Thymus (tissue), 11 donors: ENCODE results near the gene RXRA. TPM values are rescaled to one million over a fixed set of nuclear protein-coding genes. Genes with fewer than 3 reads are reported as not detected.

Experiments
- DNase-seq, 9 donors: peaks; one replicate each; pipeline ENCODE4 v3.0.0-alpha.2; 2013; ENCODE audit warnings: low spot score in 9 of 9, low read depth in 6 of 9, missing footprints in 1 of 9
- H3K27ac ChIP-seq, 2 donors: one replicate each; pipeline ENCODE4 v1.5.1; 2013; ENCODE audit warnings: control low read depth in 1 of 2, low read depth in 1 of 2, low read length in 1 of 2, mild to moderate bottlenecking in 1 of 2, moderate library complexity in 1 of 2
- H3K27me3 ChIP-seq, 2 donors: one replicate each; pipeline ENCODE4 v1.5.1; 2013; ENCODE audit warnings: low read length in 1 of 2; ENCODE audit not compliant: control insufficient read depth in 2 of 2, insufficient read depth in 1 of 2
- H3K36me3 ChIP-seq, 2 donors: one replicate each; pipeline ENCODE4 v1.5.1; 2013; ENCODE audit warnings: low read length in 1 of 2, mild to moderate bottlenecking in 1 of 2, moderate library complexity in 1 of 2; ENCODE audit not compliant: control insufficient read depth in 2 of 2, insufficient read depth in 2 of 2
- H3K4me1 ChIP-seq, 2 donors: one replicate each; pipeline ENCODE4 v1.5.1; 2013; ENCODE audit warnings: low read length in 2 of 2; ENCODE audit not compliant: control insufficient read depth in 2 of 2, insufficient read depth in 2 of 2
- H3K4me3 ChIP-seq, 2 donors: one replicate each; pipeline ENCODE4 v1.5.1; 2013; ENCODE audit warnings: low read length in 2 of 2, control low read depth in 1 of 2, mild to moderate bottlenecking in 1 of 2
- H3K9me3 ChIP-seq, 2 donors: one replicate each; pipeline ENCODE4 v1.5.1; 2013; ENCODE audit warnings: low read length in 1 of 2, mild to moderate bottlenecking in 1 of 2; ENCODE audit not compliant: control insufficient read depth in 2 of 2, insufficient read depth in 1 of 2
- WGBS: extraction: QIAGEN DNeasy Blood & Tissue Kit; methylation state at CpG from one replicate; pipeline ENCODE4 v1.1.7; 2013; 5-methylcytosine and 5-hydroxymethylcytosine counted together
- polyA plus RNA-seq: library from polyadenylated mRNA; stranded (reverse); fragments of 200-250 nt; gene quantifications from one replicate; pipeline ENCODE4 v1.2.3, GENCODE V29; 2013
- total RNA-seq: library from RNA; stranded (reverse); fragments of 120-200 nt; gene quantifications from one replicate; pipeline ENCODE4 v1.2.4, GENCODE V29; 2013
- donor health status: healthy.

RXRA gene
- total and polyA plus RNA-seq, 2 donors: 7.0 to 20.4 TPM

GRCh38 chr9:134344800-134345310, 18.6 kb downstream of the RXRA start:
- H3K27me3 ChIP-seq: no peaks in the 10 kb centered on the region
- no peak for DNase-seq

GRCh38 chr9:134345737-134346136, 19.5 kb downstream of the RXRA start:
- Histone ChIP-seq H3K4me1 (peaks cover 11 to 23% of the 10 kb centered on the region in 2 donors), H3K27me3 (no peaks in the 10 kb centered on the region), H3K36me3 (no peaks in the 10 kb centered on the region), H3K4me3 (no peak overlapping the region), H3K27ac (no peak overlapping the region), H3K9me3 (no peaks in the 10 kb centered on the region)
- WGBS: 92% methylated on average over 12 of the region's 12 CpGs
- DNase-seq: no peak

More at GRCh38 chr9:134344800-134345310, 18.6 kb downstream of the RXRA start:
- H3K9me3 ChIP-seq: no peaks in the 10 kb centered on the region
- H3K4me1 ChIP-seq: peaks cover 11 to 23% of the 10 kb centered on the region in 2 donors
- no peaks in the 10 kb centered on the region for H3K36me3 ChIP-seq
- 81% methylated on average over 14 of the region's 14 CpGs for WGBS
- H3K27ac ChIP-seq: no peak overlapping the region
- no peak overlapping the region for H3K4me3 ChIP-seq

DNA sequence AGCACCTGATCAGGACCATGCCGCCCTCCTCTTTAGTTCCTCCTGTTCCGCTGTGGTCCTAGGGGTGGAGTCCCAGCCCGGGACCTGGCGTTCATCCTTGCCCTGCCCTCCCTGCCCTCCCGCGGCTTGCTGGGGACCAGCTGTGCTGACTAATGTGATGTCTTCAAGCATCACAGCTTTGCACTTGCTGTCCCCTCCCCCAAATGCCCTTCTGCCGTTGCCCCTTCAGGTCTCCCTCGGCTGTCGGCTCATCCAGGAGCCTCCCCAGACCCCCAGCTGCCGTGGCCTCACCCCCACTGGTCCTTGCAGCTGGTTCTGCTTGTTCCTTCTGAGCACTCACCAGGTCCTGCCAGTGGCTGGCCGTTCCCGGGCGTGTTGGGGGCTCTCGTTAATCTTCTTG, 19.9 kb downstream of the RXRA start:
- no peak overlapping the region for H3K27ac ChIP-seq
- no peak overlapping the region for H3K4me3 ChIP-seq
- WGBS: 81% methylated on average over 14 of the region's 14 CpGs
- DNase-seq: no peak
- peaks cover 11 to 23% of the 10 kb centered on the region in 2 donors for H3K4me1 ChIP-seq
- H3K27me3 ChIP-seq: no peaks in the 10 kb centered on the region
- H3K36me3 ChIP-seq: no peaks in the 10 kb centered on the region
- H3K9me3 ChIP-seq: no peaks in the 10 kb centered on the region

DNA sequence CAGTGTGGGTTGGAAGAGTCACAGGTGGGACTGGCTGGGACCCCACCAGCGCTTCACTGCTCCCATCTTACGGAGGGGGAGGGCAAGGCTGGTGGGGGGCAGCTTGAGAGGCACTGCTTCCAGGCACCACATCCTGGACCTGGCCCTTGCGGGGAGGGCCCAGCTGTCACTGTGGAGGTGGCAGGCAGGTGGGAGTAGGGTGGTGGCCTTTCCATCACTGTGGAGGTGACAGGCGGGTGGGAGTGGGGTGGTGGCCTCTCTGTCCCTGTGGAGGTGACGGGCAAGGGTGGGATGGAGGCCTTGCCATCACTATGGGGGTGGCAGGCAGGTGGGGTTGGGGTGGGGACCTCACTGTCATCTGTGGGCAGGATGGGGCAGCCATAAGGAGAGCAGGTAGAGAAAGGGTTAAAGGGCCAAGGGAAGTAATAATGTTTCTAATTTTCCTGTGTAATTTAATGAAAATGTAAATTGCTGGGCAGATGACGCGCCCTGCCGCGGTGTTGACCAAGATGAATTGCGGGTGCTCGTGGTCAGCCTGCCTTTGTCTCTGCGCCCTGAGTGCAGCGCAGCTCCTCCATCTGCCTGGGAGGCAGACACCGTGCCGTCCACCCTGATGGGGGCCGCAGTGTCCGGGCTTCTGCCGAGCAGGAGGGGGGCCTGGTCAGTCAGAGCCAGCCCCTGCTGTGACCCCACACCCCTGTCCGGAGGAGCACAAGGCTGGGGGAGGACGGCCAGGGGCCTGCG, 20.8 kb downstream of the RXRA start:
- no peaks in the 10 kb centered on the region for H3K9me3 ChIP-seq
- H3K27me3 ChIP-seq: no peaks in the 10 kb centered on the region
- 97% methylated on average over 21 of the region's 21 CpGs for WGBS
- DNase-seq: no peak
- no peak overlapping the region for H3K4me3 ChIP-seq
- H3K36me3 ChIP-seq: no peaks in the 10 kb centered on the region
- no peak overlapping the region for H3K27ac ChIP-seq
- peaks cover 11 to 23% of the 10 kb centered on the region in 2 donors for H3K4me1 ChIP-seq

DNA sequence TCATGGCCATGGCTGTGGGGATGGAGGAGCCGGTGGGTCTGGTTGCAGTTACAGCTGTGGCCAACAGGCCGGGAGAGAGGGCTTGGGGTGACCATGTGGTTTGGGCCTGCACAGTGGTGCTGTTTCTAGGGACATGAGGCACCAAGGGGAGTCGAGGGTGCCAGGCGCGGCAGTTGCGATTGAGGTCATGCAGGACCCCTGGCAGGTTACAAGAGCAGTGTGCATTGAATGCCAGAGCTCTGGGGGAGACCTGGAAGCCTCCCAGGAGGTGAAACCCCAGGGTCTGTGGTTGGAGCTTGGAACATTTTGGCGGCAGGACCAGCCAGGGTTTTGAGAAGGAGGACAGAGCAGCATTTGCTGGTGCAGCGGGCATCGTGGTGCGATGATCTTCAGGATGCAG, 21.7 kb downstream of the RXRA start:
- WGBS: 97% methylated on average over 10 of the region's 10 CpGs
- Histone ChIP-seq H3K4me3 (no peak overlapping the region), H3K27ac (no peak overlapping the region), H3K4me1 (peaks cover 11 to 18% of the 10 kb centered on the region in 2 donors), H3K9me3 (no peaks in the 10 kb centered on the region), H3K36me3 (no peaks in the 10 kb centered on the region), H3K27me3 (no peaks in the 10 kb centered on the region)
- DNase-seq: no peak

GRCh38 chr9:134348404-134349155, 22.3 kb downstream of the RXRA start:
- H3K4me1 ChIP-seq: peaks cover 11 to 16% of the 10 kb centered on the region in 2 donors
- H3K27ac ChIP-seq: no peak overlapping the region
- no peak overlapping the region for H3K4me3 ChIP-seq
- DNase-seq: no peak
- WGBS: 96% methylated on average over 30 of the region's 30 CpGs
- no peaks in the 10 kb centered on the region for H3K36me3 ChIP-seq
- H3K27me3 ChIP-seq: no peaks in the 10 kb centered on the region
- no peaks in the 10 kb centered on the region for H3K9me3 ChIP-seq

GRCh38 chr9:134349936-134350335, 23.7 kb downstream of the RXRA start:
- Histone ChIP-seq H3K4me3 (no peak overlapping the region), H3K36me3 (no peaks in the 10 kb centered on the region), H3K27me3 (no peaks in the 10 kb centered on the region), H3K9me3 (no peaks in the 10 kb centered on the region), H3K4me1 (peaks cover 1 to 6% of the 10 kb centered on the region in 2 donors), H3K27ac (no peak overlapping the region)
- 98% methylated on average over 9 of the region's 9 CpGs for WGBS
- no peak for DNase-seq

- no peaks in the 10 kb centered on the region for H3K9me3 ChIP-seq
- H3K36me3 ChIP-seq: no peaks in the 10 kb centered on the region
- no peaks in the 10 kb centered on the region for H3K27me3 ChIP-seq
- DNase-seq: no peak
- H3K4me3 ChIP-seq: no peak overlapping the region
- peaks cover 0 to 6% of the 10 kb centered on the region in 2 donors for H3K4me1 ChIP-seq
- 94% methylated on average over 20 of the region's 20 CpGs for WGBS
- H3K27ac ChIP-seq: no peak overlapping the region
Measured at GRCh38 chr9:134350416-134350994, 24.2 kb downstream of the RXRA start.
